HepG2 (cell line): Measurements from ENCODE around the gene CD14. TPM values are rescaled to one million over a fixed set of nuclear protein-coding genes. Genes with fewer than 3 reads are reported as not detected.
A peak's percentile ranks its signal among the peaks of the same experiment; 100 is the strongest.

Experiments
- AHR ChIP-seq: IDR thresholded peaks from 2 replicates; pipeline ENCODE4 v1.6.1; 2018; ENCODE audit warnings: missing genetic modification reagents, missing compliant biosample characterization
- CAMTA2 ChIP-seq: sonication (generic); formaldehyde crosslinking; IDR thresholded peaks from 2 replicates; pipeline ENCODE4 v1.4.0; 2020; ENCODE audit warnings: mild to moderate bottlenecking, missing genetic modification reagents, borderline replicate concordance
- CHD4 ChIP-seq: fragments of 200-600 bp; sonication (generic); IDR thresholded peaks from 2 replicates; pipeline ENCODE4 v1.7.0; 2017; ENCODE audit warnings: mild to moderate bottlenecking, low read length, borderline replicate concordance
- FOXK2 ChIP-seq: fragments of 450-650 bp; IDR thresholded peaks from 2 replicates; pipeline ENCODE4 v1.6.1; 2016
- HMGA1 ChIP-seq: sonication (generic); formaldehyde crosslinking; conservative IDR thresholded peaks from 2 replicates; pipeline ENCODE4 v1.4.0; 2020; ENCODE audit warnings: missing genetic modification reagents
- HNF4A ChIP-seq: sonication (generic); formaldehyde crosslinking; IDR thresholded peaks from 2 replicates; pipeline ENCODE4 v1.4.0; 2020; ENCODE audit warnings: missing genetic modification reagents
- HNRNPLL ChIP-seq: fragments of 200-400 bp; formaldehyde crosslinking; IDR thresholded peaks from 2 replicates; pipeline ENCODE4 v1.6.1; 2017; ENCODE audit warnings: mild to moderate bottlenecking, low read depth, low read length; ENCODE audit not compliant: poor library complexity, severe bottlenecking
- JUND ChIP-seq: sonication (generic); formaldehyde crosslinking; IDR thresholded peaks from 2 replicates; pipeline ENCODE4 v1.8.0; 2022; ENCODE audit warnings: mild to moderate bottlenecking, missing genetic modification reagents
- KAT8 ChIP-seq: IDR thresholded peaks from 2 replicates; pipeline ENCODE4 v1.6.1; 2016; ENCODE audit warnings: missing genetic modification reagents, missing compliant biosample characterization
- KDM4B ChIP-seq: sonication (generic); formaldehyde crosslinking; IDR thresholded peaks from 2 replicates; pipeline ENCODE4 v1.4.0; 2020; ENCODE audit warnings: missing genetic modification reagents
- MED13 ChIP-seq: sonication (generic); formaldehyde crosslinking; IDR thresholded peaks from 2 replicates; pipeline ENCODE4 v1.5.0; 2020; ENCODE audit warnings: missing genetic modification reagents
- MTF1 ChIP-seq: sonication (generic); formaldehyde crosslinking; IDR thresholded peaks from 2 replicates; pipeline ENCODE4 v1.5.0; 2020; ENCODE audit warnings: missing genetic modification reagents
- NCOR1 ChIP-seq: fragments of 200-600 bp; sonication (generic); IDR thresholded peaks from 2 replicates; pipeline ENCODE4 v1.7.0; 2017; ENCODE audit warnings: antibody characterized with exemption, low read length, borderline replicate concordance
- RARA ChIP-seq: IDR thresholded peaks from 2 replicates; pipeline ENCODE4 v1.6.1; 2016; ENCODE audit warnings: missing genetic modification reagents, missing compliant biosample characterization
- SAP130 ChIP-seq: IDR thresholded peaks from 2 replicates; pipeline ENCODE4 v1.6.1; 2016; ENCODE audit warnings: low read depth
- SP1 ChIP-seq, 2 experiments: fragments of 450-650 bp in 1 of 2; sonication (generic) in 1 of 2; formaldehyde crosslinking in 1 of 2; IDR thresholded peaks; 2 replicates each; pipeline versions ENCODE4 v1.4.0 to v1.6.1; 2016 to 2020; ENCODE audit warnings: missing genetic modification reagents in 1 of 2
- ZNF205 ChIP-seq: IDR thresholded peaks from 2 replicates; pipeline ENCODE4 v1.6.1; 2018; ENCODE audit warnings: missing biosample characterization, missing genetic modification reagents
- ZNF225 ChIP-seq: sonication (generic); formaldehyde crosslinking; IDR thresholded peaks from 2 replicates; pipeline ENCODE4 v1.4.0; 2020; ENCODE audit warnings: mild to moderate bottlenecking, missing genetic modification reagents
- ZNF235 ChIP-seq: sonication (generic); formaldehyde crosslinking; IDR thresholded peaks from 2 replicates; pipeline ENCODE4 v1.8.1; 2023; ENCODE audit warnings: mild to moderate bottlenecking, missing genetic modification reagents, borderline replicate concordance
- ZNF552 ChIP-seq: sonication (generic); formaldehyde crosslinking; IDR thresholded peaks from 2 replicates; pipeline ENCODE4 v1.9.0; 2022; ENCODE audit warnings: missing genetic modification reagents, mild to moderate bottlenecking, borderline replicate concordance
- ZNF563 ChIP-seq: sonication (generic); formaldehyde crosslinking; IDR thresholded peaks from 2 replicates; pipeline ENCODE4 v1.8.0; 2022; ENCODE audit warnings: mild to moderate bottlenecking, moderate library complexity, missing genetic modification reagents
- ZNF619 ChIP-seq: sonication (generic); formaldehyde crosslinking; IDR thresholded peaks from 2 replicates; pipeline ENCODE4 v1.4.0; 2020; ENCODE audit warnings: mild to moderate bottlenecking, missing genetic modification reagents
- ZNF644 ChIP-seq: IDR thresholded peaks from 2 replicates; pipeline ENCODE4 v1.6.1; 2016; ENCODE audit warnings: low read depth
- ZNF652 ChIP-seq: IDR thresholded peaks from 2 replicates; pipeline ENCODE4 v1.6.1; 2016; ENCODE audit warnings: low read depth, borderline replicate concordance
- ZNF772 ChIP-seq: sonication (generic); formaldehyde crosslinking; IDR thresholded peaks from 2 replicates; pipeline ENCODE4 v1.5.0; 2020; ENCODE audit warnings: mild to moderate bottlenecking, missing genetic modification reagents
- ZSCAN20 ChIP-seq: sonication (generic); formaldehyde crosslinking; IDR thresholded peaks from 2 replicates; pipeline ENCODE4 v1.4.0; 2020; ENCODE audit warnings: missing genetic modification reagents, mild to moderate bottlenecking, borderline replicate concordance
- ZSCAN22 ChIP-seq: sonication (generic); formaldehyde crosslinking; IDR thresholded peaks from 2 replicates; pipeline ENCODE4 v1.4.0; 2020; ENCODE audit warnings: mild to moderate bottlenecking, missing genetic modification reagents
- polyA plus RNA-seq, 8 experiments: library from polyadenylated mRNA; depleted of rRNA in 3 of 8; stranded (reverse) in 7 of 8; unstranded in 1 of 8; fragments of >200 nt; fragmentation: Illumina TruSeq in 4 of 8; extraction: Trizol in 4 of 8; gene quantifications; 2 replicates each; pipeline versions ENCODE4 v1.2.1 to v1.2.3, GENCODE V29; 2011 to 2016; ENCODE audit warnings: low read depth in 4 of 8, missing spikeins in 1 of 8, mixed read lengths in 1 of 8; ENCODE audit not compliant: insufficient read depth in 1 of 8
- total RNA-seq, 5 experiments: library from RNA; depleted of rRNA; stranded (reverse); fragments of >200 nt; fragmentation: Illumina TruSeq; extraction: Trizol; gene quantifications; 2 replicates each; pipeline ENCODE4 v1.2.3, GENCODE V29; 2016; ENCODE audit warnings: low read depth in 1 of 5
- TF ChIP-seq, protein P1 (sequence below): sonication (generic); formaldehyde crosslinking; IDR thresholded peaks from 2 replicates; pipeline ENCODE4 v1.5.1; 2020; ENCODE audit warnings: mild to moderate bottlenecking, missing genetic modification reagents, borderline replicate concordance
- TF ChIP-seq, protein P2 (sequence below): sonication (generic); formaldehyde crosslinking; IDR thresholded peaks from 2 replicates; pipeline ENCODE4 v1.4.0; 2020; ENCODE audit warnings: mild to moderate bottlenecking, missing genetic modification reagents
- TF ChIP-seq, protein P3 (sequence below): sonication (generic); formaldehyde crosslinking; IDR thresholded peaks from 2 replicates; pipeline ENCODE4 v1.8.0; 2022; ENCODE audit warnings: mild to moderate bottlenecking, missing genetic modification reagents, borderline replicate concordance

Gene CD14
- total and polyA plus RNA-seq, 2 of the 13 experiments (the other 11 are each of a cell fraction or from before 2014, with no cell fraction given) = 1.7 to 4.7 TPM

DNA sequence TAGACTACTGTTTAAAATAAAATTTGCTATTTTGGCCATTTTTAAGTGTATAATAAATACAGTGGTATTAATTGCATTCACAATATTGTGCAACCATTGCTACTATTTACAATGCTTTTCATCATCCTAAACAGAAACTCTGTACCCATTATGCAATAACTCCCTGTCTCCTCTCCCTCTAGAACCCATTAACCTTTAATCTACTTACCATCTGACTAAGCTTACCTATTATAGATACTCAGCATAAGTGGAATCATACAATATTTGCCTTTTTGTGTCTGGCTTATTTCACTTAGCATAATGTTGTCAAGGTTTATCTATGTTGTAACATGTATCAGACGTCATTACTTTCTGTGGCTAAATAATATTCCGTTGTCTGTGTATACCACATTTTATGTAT, 25.9 kb downstream of the CD14 start (continued):
- no peak for TF ChIP-seq JUND
- peak; percentile 89 for TF ChIP-seq KAT8 (CRISPR knock-in tag)
- peak; percentile 38; the same call in 1 of the 2 replicates for TF ChIP-seq CHD4
- TF ChIP-seq ZNF652 = peak; percentile 79
- peak; percentile 86 for TF ChIP-seq RARA
- TF ChIP-seq ZNF644 (CRISPR knock-in tag) = peak; percentile 58; the same call in 1 of the 2 replicates
- TF ChIP-seq FOXK2 = no peak
- TF ChIP-seq ZNF225 (CRISPR knock-in tag) = no peak
- no peak for TF ChIP-seq CAMTA2 (CRISPR knock-in tag)
- no peak for TF ChIP-seq MTF1 (CRISPR knock-in tag)
- no peak for TF ChIP-seq ZNF235
- peak; percentile 95 for TF ChIP-seq HNF4A (CRISPR knock-in tag)
- TF ChIP-seq ZNF772 (CRISPR knock-in tag) = no peak
- no peak for TF ChIP-seq HMGA1 (CRISPR knock-in tag)
- no peak for TF ChIP-seq ZNF552
- TF ChIP-seq, protein P1, sequence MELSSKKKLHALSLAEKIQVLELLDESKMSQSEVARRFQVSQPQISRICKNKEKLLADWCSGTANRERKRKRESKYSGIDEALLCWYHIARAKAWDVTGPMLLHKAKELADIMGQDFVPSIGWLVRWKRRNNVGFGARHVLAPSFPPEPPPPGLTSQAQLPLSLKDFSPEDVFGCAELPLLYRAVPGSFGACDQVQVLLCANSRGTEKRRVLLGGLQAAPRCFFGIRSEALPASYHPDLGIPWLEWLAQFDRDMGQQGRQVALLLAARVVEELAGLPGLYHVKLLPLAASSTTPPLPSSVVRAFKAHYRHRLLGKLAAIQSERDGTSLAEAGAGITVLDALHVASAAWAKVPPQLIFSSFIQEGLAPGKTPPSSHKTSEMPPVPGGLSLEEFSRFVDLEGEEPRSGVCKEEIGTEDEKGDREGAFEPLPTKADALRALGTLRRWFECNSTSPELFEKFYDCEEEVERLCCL = no peak
- no peak for TF ChIP-seq ZNF563 (CRISPR knock-in tag)
- no peak for TF ChIP-seq ZSCAN20
- TF ChIP-seq AHR (CRISPR knock-in tag) = no peak
- no peak for TF ChIP-seq HNRNPLL
- TF ChIP-seq, protein P2, sequence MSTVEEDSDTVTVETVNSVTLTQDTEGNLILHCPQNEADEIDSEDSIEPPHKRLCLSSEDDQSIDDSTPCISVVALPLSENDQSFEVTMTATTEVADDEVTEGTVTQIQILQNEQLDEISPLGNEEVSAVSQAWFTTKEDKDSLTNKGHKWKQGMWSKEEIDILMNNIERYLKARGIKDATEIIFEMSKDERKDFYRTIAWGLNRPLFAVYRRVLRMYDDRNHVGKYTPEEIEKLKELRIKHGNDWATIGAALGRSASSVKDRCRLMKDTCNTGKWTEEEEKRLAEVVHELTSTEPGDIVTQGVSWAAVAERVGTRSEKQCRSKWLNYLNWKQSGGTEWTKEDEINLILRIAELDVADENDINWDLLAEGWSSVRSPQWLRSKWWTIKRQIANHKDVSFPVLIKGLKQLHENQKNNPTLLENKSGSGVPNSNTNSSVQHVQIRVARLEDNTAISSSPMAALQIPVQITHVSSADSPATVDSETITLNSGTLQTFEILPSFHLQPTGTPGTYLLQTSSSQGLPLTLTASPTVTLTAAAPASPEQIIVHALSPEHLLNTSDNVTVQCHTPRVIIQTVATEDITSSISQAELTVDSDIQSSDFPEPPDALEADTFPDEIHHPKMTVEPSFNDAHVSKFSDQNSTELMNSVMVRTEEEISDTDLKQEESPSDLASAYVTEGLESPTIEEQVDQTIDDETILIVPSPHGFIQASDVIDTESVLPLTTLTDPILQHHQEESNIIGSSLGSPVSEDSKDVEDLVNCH (CRISPR knock-in tag) = no peak
- no peak for TF ChIP-seq MED13 (CRISPR knock-in tag)
- no peak for TF ChIP-seq ZSCAN22 (CRISPR knock-in tag)
- TF ChIP-seq SAP130 (CRISPR knock-in tag) = peak; percentile 72
- no peak for TF ChIP-seq ZNF619 (CRISPR knock-in tag)
- TF ChIP-seq, protein P3, sequence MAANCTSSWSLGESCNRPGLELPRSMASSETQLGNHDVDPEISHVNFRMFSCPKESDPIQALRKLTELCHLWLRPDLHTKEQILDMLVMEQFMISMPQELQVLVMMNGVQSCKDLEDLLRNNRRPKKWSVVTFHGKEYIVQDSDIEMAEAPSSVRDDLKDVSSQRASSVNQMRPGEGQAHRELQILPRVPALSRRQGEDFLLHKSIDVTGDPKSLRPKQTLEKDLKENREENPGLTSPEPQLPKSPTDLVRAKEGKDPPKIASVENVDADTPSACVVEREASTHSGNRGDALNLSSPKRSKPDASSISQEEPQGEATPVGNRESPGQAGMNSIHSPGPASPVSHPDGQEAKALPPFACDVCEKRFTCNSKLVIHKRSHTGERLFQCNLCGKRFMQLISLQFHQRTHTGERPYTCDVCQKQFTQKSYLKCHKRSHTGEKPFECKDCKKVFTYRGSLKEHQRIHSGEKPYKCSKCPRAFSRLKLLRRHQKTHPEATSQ = no peak
- peak; percentile 89 for TF ChIP-seq NCOR1
- TF ChIP-seq SP1 (IDR thresholded peaks at IDR 0.05) = no peak
- no peak for TF ChIP-seq SP1 (CRISPR knock-in tag; IDR thresholded peaks at IDR 0.05)
- TF ChIP-seq KDM4B = no peak
- 0 out of 2 replicates have a peak, but pooled peaks have one; percentile 32 for TF ChIP-seq ZNF205 (CRISPR knock-in tag)
